LoVo (cell line): ENCODE results near the gene NDUFS8.

Experiments
- DNase-seq: peaks from one replicate; pipeline ENCODE4 v3.0.0-alpha.2; 2016; ENCODE audit warnings: low spot score

Gene NDUFS8

DNA sequence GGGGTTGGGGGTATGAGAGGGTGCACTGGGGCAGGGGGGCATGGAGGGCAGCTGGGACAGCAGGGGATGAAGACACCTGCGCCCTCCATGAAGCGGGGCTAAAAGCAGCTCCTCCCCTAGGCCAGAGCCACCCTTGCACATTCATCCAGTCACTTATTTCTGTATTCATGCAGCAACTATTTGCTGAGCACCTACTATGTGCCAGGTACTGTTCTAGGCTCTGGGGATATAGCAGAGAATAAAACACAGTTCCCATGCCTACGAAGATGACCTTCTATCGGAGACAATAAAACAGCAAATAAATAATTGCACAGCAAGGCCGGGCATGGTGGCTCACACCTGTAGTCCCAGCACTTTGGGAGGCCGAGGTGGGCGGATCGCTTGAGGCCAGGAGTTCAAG is 15.0 kb upstream of the NDUFS8 start:
- DNase-seq, result no peak

DNA sequence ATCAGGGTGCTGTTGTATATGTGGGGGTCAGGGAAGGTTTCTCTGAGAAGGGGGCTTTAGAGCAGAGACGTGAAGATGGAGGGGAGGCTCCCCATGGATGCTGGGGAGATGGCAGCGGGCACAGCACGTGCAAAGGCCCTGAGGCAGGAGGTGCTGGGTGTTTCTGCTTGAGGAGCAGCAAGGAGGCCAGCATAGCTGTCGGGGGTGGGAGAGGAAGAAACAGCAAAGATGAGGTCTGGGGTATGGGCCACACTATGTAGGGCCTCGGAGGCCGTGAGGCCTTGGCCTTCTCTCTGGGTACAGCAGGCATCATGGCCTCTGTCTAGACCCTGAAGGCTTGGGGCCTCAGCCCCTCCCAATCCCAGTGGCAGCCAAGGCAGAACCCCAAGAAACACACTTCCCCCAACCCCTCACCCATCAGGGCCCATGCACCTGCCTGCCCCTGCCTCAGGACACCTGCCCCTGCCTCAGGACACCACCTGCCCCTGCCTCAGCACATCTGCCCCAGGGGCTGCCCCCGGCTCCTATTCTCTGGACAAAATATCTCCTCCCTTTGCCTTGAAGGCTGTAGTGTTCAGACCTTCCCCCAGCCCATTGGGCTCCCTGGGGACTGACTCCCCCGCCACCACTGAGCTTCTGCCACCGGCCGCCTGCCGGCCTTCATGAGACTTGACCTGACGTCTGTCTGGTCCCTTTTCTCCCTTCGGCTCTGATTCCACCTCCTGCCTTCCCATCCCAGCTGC is 14.1 kb upstream of the NDUFS8 start:
- DNase-seq, result no peak

DNA sequence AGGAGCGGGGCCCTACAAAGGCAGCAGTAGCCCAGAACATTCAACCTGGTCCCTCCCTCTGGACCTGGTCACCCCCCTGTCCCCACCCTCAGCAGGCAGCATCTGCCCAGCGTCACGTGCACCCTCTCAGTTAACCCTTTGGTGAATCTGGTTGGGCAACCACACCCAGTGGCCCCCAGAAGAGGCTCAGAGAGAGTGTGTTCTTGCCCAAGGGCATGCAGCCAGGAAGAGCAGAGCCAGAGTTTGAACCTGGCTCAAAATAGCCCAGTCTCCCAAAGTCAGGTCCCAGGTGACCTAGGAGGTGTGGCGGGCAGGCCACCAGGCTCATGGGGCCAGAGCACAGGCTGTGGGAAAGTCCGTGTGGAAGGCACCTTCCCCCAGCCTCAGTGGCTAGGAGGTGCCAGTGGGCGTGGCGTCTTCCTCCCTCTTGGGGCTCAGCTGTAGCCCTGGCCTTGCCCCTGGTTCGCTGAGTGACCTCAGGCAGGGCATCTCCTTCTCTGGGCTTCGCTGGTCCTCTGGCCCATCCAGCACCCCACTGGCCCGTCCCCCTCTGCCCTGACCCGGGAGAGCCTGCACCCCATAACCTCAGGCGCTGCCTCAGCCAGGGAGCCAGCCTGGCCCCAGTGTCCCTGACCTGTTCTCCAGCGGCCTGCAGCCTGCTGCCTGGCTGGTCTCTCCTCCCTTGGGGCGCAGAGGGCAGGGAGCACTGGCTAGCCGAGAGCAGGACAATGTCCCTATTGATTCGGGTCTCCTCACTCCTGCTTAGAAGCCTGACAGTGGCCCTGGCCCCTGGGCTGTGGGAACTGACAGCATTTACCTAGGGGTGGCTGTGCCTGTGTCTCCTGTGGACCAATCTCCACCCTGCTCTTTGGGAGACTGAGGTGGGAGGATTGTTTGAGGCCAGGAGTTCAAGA is 13.3 kb upstream of the NDUFS8 start:
- DNase-seq, result no peak

DNA sequence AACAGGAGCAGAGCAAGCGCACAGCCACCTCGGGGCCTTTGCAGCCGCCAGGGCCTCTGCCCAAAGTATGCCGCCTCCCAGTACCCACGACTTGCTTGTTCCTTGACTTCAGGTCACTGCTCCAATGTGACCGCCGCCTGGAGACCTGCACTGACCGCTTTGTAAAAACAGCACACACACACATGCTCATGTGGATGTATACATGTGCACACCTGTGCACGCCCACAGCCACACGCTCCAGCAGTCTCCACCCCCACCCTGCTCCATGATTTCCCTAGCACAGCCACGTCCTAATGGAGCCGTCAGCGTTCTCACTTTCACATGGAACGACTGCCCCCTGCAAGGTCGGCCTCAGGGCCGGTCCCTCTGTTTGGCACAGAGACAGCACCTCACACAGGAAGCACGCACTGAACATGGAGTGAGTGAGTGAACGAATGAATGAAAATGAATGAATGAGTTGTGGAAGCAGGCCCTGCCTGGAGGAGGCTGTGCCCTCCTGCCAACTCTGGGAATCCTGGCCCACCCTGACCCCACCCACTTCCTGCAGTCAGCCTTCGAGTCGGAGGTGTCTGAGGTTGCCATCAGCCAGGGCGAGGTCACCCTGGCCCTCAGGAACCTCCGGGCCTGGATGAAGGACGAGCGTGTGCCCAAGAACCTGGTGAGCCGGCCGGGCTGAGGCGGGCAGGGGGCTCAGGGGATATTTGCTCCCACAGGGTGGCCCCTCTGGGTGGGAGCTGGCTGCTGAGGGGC is 12.3 kb upstream of the NDUFS8 start:
- no peak for DNase-seq

DNA sequence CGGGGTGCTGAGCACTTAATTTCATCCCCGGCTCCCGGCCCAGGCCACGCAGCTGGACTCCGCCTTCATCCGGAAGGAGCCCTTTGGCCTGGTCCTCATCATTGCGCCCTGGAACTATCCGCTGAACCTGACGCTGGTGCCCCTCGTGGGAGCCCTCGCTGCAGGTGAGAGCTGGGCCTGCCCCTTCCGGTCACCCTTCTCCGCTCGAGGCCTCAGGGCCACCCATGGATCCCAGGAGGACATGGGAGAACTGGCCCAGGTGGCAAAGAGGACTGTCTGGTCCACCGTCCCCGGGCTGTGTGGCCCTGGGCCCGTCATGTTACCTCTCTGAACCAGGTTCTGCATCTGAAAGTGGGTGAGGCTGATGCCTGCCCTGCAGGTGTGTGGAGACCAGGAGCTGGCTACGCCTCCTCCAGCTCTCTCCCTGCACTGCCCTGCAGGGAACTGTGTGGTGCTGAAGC is 11.7 kb upstream of the NDUFS8 start:
- no peak for DNase-seq

DNA sequence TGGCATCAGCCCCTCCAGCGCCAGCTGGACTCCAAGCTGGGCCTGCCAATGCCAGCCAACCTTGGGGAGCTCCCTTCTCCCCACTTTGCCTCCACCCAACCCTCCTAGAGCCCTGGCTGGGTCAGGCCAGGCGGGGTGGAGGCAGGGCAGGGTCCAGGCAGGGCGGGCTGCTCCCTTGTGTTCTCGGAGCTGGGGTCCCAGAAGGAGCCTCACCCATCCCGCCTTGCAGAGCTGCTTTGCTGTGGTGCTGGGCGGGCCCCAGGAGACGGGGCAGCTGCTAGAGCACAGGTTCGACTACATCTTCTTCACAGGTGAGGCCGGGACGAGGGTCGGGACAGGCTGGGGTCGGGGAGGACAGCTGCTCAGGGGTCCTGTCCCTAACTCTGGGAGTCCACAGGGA is 11.0 kb upstream of the NDUFS8 start:
- DNase-seq, result no peak

DNA sequence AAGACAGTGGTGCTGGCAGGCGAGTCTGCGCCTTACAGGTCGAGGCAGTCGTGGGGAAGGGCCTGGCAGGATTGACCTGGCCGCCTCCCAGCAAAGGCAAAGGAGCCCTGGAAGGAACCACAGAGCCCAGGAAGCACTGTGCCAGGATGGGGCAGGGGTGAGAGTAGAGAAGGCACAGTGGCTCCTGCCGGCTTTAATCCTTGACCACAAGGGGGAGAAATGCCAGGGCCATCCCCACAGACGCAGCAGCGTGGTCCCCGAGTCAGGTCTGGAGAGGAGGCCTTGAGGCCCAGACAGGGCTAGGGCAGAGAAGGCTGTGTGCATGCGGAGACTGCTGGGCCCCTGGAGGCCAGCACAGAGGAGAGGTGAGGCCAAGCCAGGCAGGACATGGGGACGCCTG is 9.9 kb upstream of the NDUFS8 start:
- no peak for DNase-seq

DNA sequence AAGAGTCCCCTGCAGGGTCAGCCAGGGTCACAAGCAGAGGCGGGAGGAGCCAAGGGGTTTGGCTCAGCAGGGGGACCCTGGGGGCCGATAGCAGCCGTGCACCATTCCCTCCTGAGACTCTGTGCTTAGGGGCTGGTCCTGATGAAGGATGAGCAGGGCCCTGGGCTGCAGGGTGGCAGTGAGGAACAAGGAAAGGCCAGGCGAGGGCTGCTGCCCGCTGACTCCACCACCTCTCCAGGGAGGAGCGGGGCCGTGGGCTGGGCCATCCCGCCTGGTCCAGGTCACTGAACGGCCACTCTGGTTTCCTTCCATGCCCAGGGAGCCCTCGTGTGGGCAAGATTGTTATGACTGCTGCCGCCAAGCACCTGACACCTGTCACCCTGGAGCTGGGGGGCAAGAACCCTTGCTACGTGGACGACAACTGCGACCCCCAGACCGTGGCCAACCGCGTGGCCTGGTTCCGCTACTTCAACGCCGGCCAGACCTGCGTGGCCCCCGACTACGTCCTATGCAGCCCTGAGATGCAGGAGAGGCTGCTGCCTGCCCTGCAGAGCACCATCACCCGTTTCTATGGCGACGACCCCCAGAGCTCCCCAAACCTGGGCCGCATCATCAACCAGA is 9.2 kb upstream of the NDUFS8 start:
- no peak for DNase-seq

DNA sequence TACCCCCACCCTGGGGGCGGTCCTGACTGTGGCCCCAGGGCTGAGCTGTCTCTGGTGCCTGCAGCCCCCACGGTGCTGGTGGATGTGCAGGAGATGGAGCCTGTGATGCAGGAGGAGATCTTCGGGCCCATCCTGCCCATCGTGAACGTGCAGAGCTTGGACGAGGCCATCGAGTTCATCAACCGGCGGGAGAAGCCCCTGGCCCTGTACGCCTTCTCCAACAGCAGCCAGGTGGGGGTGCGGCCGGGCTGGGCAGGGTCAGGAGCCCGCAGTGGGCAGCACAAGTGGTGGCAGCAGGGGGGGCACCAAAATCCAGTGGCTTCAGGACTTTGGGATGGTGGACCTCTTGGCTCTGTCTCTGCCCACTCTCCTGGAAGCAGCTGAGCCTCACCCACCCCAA is 8.0 kb upstream of the NDUFS8 start:
- DNase-seq, result no peak

DNA sequence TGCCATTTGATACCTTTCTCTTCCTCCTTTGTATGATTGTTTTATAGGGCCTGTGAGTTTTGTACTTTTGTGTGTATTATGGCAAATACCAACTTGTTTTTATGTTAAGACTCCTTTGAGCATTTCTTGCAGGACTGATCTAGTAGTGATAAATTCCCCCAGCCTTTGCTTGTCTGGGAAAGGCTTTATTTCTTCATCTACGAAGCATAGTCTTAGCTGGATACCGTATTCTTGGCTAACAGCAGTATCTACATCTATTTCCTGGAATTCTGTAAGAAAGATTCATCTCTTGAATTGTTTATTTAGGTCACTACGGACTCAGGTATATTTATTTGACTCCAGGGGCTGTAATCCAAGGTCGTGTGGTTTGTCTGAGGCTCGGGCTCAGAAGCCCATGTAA is 6.0 kb upstream of the NDUFS8 start:
- DNase-seq, result no peak

DNA sequence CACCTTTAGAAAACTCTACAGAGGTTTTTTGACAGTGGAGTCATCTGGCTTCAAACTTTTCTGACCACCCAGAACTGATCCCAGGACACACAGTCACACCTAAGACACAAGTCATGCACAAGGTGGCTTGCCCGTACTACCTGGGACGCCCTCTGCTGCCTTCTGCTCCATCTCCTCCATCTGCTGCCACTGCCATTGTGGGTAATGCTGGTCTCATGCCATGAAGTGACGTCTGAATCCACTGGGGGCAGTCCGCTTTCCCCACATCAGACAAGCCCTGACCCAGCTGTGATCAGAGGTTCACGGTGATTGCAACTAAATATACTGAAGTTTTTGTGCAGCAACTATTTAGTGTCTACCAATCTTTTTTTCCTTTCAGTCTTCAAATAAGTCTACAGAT is 5.4 kb upstream of the NDUFS8 start:
- no peak for DNase-seq

DNA sequence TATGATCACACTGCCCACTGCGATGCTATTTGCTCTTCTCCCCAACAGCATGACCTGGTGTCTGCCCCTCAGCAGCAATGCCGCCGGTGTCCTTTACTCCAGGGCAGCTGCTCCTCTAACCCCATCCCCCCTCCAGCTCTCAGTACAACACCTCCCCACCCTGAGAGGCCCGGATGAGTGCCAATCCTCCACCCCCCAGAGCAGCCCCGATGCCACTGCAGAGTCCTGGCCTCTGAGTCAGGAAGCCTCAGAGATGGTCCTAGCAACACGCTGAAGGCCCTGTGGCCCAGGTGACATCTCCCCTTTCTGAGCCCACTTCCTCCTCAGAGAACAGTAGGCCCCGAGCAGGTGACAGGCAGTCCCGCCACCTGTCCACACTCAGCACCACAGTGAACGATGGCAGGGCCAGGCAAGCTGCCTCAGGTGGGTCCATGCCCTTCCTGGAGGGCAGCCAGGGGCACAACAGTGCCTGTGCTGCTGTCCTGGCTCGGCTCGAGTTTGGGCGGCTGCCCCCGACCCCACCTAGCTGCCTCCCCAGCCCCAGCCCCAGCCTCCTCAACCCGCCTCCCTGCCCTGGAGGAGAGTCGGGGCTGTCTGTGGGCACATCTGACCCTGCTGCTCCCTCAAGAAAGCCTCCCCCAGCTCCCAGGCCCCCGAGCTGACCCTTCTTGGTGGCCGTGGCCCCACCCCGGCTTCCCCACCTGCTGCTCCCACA is 3.9 kb upstream of the NDUFS8 start:
- no peak for DNase-seq

DNA sequence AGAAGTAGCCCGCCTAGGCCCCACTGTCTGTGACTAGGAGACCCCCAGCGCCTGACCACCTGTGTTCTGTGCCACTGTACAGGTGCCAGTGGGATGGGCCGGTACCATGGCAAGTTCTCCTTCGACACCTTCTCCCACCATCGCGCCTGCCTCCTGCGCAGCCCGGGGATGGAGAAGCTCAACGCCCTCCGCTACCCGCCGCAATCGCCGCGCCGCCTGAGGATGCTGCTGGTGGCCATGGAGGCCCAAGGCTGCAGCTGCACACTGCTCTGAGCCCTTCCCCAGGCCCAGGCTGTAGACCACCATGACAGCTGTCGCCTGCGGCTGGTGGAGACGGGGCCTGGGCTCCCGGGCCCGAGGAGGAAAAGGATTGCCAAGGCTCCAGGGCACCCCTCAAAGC is 2.8 kb upstream of the NDUFS8 start:
- no peak for DNase-seq

DNA sequence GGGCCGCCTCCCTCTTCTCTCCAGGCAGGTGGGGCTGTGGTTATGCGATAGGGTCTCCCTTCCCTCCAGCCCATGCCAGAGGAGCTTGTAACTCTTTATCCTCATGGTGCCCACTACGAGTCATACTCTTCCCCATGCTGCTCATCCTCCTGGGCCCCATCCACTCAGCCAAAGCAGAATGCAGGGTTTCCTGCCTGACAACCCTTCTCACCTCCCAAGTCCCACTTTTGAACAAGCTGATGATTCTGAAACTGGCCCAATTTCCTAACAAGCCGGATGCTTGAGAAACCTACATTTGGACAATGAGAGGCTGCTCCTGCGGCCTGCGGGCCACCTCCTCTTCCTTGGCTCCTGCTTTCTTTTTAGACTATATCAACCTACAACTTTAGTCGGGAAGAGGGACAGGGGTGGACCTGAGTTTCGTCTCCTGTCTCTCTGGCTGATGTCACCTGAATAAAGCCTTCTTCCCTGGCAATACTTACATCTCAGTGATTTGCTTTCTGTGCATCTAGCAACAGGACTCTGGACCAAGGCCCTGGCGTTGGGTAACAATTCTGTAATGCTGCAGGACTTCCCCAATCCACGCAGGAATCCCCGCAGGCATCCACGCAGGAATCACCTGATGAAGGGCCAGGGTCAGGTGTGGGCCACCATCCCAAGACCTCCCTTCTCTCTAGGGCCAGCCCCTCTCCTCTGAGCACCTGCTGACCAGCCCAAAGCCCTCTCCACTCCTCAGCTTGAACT is 1.5 kb upstream of the NDUFS8 start:
- DNase-seq, result no peak

DNA sequence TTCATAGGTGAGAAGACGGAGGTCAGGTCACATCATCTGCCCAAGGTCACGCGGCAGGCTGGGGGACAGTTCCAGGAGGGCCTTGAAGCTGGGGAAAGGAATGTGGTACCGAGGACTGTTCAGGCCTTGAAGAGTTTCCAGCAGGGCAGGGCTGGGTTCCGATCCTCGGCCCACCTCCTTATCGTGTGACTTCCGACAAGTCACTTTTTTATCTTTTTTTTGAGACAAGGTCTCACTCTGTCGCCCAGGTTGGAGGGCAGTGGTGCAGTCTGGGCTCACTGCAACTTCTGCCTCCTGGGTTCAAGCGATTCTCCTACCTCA is 623 bp downstream of the NDUFS8 start:
- DNase-seq, result no peak

DNA sequence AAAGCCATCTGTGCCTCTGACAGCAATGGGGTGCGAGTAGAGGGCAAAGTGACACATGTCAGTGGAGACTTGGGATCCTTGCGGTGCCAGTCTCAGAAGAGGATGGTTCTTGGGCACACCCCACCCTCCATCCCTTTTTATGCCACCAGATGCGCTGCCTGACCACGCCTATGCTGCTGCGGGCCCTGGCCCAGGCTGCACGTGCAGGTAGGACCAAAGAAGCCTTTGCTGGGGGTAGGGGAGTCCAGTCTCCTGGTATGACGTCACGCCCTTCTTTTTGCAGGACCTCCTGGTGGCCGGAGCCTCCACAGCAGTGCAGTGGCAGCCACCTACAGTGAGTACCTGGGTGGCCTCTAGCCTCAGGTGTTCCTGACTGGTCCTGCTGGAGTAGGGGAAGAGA is 1.5 kb downstream of the NDUFS8 start:
- DNase-seq, result no peak

DNA sequence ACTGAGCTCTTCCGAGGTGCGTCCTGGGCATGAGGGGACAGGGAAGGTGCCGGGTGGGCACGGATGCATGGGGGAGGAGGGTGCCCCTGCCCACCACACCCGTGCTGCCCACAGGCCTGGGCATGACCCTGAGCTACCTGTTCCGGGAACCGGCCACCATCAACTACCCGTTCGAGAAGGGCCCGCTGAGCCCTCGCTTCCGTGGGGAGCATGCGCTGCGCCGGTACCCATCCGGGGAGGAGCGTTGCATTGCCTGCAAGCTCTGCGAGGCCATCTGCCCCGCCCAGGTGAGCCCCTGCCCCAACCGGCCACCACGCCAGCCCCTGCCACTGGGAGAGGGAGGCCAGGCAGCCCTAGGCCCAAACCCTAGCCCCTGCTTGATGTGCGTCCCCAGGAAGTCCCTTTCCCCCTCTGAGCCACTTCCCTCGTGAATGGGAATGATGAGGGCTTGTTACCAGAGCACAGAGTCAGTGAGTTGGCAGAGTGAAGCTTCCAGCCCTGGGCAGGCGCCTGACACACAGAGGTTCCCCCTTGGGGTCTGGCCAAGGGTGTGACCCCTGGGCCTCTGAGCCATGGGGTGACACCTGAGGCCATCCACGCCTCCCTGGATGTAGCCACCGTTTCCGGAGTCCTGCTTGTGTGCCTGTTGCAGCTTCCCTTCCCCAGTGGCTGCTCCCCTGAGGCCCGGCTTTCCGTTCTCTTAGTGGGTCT is 2.7 kb downstream of the NDUFS8 start:
- no peak for DNase-seq

DNA sequence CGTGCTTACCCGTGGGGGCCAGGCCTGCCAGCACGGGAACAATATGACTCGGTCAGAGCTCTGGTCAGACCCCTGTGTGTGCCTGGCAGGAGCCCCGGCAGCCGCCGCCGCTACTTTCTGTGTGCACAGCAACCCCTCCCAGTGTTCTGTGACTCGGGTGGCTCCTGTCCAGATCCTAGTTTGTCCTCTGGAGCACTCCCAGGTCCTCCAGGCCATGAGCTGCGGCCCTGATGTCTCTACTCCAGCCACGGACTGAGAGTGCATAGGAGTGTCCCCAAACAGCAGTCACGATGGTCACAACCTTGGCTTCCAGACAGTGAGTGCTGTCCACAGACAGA is 3.2 kb downstream of the NDUFS8 start:
- no peak for DNase-seq

DNA sequence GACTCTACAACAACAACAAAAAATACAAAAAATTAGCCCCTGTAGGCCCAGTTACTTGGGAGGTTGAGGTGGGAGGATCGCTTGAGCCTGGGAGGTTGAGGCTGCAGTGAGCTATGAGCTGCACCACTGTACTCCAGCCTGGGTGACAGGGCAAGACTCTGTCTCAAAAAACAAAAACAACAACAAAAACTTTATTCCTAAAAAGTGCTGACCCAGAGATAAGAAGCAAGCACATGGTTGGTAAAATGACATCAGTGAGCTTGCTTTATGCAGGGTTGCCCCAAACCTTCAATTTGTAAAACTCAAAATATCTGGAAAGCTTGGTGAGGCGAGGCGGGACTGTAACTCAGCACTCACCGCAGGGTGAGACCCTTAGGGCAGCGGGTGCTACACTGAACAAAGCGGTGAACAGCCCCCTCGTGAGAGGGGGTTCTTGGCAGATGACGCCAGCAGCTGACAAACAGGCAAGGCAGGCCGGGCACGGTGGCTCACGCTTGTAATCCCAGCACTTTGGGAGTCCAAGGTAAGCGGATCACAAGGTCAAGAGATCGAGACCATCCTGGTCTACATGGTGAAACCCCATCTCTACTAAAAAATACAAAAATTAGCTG is 4.9 kb downstream of the NDUFS8 start:
- no peak for DNase-seq

DNA sequence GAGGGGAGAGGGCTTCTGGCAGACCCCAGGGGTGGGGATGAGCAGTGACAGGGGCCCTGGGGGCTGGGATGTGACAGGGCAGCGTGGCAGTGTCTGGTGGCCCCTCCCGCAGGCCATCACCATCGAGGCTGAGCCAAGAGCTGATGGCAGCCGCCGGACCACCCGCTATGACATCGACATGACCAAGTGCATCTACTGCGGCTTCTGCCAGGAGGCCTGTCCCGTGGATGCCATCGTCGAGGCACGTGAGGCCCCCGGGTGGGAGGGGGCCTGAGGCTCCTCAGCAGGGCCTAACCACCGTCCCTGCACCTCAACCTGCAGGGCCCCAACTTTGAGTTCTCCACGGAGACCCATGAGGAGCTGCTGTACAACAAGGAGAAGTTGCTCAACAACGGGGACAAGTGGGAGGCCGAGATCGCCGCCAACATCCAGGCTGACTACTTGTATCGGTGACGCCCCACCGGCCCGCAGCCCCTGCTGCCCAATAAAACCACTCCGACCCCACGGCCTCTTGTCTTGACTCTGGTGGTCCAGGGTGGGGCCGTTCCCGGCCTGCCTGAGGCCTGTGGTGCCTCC is 5.7 kb downstream of the NDUFS8 start:
- DNase-seq, result no peak
